GM21825 (cell line): Measurements from ENCODE around the gene SAA2.
"Not testable (repeated sequence)": the region's sequence is repeated elsewhere in the genome, so short reads cannot be mapped to it uniquely, and the experiment has no call there.

Experiments used
- ATAC-seq: cut with Tn5 transposase; IDR thresholded peaks from one replicate; pipeline ENCODE4 v1.9.1; 2021; ENCODE audit warnings: mild to moderate bottlenecking, moderate library complexity; ENCODE audit not compliant: unreplicated experiment

Gene SAA2

DNA sequence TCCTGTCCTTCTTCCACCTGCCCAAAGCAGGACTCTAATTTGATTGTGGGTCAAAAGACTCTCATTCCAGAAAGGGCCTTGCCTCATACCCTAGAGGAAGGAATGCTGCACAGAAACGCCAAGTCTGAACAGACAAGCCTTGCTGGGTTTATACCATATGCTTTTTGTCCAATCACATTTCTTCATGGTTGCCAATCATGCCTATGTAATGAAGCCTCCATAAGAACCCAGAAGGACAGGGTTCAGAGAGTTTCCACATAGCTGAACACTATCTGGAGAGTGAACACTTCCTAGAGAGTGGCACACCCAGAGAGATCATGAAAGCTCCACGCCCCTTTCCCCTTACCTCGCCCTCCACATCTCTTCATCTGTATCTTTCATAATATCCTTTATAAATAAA, 4.8 kb upstream of the SAA2 start:
- ATAC-seq, result no peak

DNA sequence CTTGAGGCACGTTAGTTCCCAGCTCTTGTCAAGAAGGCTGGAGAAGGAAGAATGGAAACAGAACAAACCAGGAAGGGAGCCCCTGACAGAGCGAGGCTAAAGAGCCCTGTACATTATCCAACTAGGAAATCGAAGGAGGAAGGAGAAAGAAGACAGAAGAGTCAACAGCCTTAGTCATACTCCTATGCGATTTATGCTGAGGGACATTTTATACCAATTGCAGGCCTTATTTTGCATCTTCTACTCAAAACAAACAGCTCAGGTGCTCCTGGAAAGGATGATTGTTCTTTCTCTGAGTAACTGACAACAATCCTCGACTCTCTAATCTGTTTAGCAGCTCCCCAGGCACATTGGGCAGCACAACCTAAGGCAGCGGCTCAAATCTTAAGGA, 1.3 kb downstream of the SAA2 start:
- ATAC-seq, result not testable (repeated sequence)

DNA sequence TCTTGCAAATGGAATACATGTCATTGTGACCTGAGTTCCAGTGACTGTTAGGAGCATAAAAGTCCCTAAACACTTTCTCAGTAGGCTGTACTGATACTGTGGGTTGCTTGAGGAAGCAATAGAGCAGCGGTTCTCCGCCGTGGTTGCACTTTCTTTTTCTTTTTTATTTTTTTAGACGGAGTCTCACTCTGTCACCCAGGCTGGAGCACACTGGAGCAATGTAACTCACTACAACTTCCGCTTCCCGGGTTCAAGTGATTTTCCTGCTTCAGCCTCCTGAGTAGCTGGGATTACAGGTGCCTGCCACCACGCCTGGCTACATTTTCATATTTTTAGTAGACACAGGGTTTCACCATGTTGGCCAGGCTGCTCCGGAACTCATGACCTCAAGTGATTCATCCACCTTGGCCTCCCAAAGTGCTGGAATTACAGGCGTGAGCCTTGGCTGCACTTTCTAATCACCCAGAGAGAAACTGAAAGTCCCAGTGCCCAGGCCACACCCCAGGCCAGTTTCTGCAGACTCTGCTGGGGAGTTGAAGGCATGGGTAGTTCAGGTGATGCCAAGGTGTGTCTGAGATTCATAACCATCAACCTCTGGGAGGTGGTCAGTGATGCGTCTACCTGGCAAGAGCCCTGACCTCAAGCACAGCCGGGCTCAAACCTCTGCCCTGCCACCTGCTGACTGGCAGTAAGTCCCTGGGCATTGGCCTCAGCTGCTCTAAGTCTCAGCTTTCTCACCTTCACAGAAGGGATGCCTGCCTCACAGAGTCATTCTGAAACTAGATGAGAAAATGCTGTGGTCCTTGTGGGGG, 1.9 kb downstream of the SAA2 start:
- ATAC-seq, result peak; percentile 69

DNA sequence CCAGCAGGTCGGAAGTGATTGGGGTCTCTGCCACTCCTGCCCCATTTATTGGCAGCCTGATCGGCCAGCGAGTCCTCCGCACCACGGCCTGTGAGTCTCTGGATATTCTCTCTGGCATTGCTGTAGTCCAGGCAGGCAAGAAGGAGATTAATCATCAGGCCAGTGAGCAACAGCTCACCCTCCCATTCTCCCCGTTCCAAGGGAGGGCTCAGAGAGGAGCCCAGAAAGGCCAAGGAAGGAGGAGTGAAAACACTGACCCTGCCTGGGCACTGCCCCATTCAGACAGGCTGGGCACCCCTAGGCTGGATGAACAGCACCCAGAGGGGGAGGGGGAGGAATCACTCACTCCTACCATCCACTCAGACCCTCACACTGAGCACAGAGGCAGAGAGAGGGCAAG, 3.1 kb downstream of the SAA2 start:
- no peak for ATAC-seq

DNA sequence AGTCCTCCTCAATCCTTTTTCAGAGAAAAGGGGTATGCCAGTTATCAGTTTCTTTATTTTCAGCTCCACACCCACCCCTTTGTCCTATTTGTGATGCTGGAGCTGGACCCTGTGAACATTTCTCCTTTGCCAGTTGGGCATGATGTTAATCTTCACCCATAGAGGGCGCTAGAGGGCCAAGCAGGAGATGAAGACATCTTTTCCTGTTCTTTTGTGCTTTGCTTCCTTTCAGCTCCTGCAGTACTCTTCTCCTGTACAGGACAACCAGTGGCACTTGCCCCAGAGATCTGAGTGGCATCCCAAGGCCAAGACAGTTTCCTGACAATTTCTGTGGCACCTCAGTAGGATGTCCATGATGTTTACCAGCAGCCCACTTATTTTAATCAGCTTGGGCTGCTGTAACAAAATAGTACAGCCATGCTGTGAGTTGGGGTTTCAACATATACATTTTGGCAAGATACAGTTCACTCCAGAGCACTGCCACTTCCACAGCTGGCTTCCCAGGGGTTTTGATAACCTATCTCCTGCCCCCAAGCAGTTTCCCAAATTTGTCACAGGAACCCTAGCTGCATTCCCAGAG, 4.6 kb downstream of the SAA2 start:
- no peak for ATAC-seq

DNA sequence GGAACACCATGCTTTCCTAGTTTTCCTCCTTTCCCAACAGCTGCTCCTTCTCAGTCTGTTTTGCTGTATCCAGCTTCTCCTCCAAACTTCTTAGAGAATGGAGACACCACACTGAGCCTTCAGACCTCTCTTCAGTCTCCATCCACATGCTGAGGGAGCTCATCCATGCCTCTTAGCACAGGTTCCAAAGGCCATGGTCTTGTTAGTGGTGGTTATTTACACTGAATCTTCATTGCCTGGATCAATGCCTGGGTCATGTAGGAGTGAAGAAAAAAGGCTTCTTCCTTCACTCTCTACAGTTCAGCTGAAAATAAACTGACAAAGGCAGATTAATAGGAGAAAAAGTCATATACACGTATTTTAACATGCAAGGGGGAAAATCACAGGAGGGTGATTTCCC, 8.8 kb downstream of the SAA2 start:
- ATAC-seq, result no peak

DNA sequence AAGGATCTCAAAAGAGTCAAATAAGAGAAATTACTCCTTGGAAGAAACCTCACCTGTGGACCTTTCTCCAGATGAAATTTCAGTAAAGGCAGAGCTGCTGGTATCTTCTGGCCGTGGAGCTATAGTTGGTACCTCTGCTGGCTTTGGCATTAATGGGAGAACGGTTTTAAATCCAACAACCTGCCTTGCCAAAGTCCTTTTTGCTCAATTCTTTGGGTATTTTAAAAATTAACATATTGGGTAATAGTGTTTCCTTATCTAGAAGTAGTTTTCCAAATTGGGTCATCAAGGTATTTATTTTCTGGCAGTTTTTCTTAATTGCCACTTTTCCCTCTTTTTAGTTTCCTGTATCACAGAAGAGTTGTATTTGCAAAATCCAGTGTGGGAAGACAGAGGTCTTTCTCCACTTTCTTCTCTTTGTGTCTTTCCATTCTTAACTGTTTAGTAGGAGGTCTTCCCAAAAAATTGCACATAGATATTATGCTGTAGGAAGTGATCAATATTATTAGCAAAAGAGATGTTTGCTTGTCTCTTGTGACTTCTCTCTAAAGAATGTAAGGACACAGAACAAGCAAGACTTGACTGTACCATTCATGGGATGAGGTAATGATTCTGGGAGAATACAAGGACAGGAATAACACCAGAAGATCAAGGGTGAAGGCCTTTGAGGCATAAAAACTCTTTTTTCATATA, 11.7 kb downstream of the SAA2 start, which contains the start of gene SAA4:
Gene SAA4 (minus strand): TSS at position 139 of the 693 bp plus-strand sequence. CDS start 876 bp downstream, outside the sequence.
- ATAC-seq, result no peak

DNA sequence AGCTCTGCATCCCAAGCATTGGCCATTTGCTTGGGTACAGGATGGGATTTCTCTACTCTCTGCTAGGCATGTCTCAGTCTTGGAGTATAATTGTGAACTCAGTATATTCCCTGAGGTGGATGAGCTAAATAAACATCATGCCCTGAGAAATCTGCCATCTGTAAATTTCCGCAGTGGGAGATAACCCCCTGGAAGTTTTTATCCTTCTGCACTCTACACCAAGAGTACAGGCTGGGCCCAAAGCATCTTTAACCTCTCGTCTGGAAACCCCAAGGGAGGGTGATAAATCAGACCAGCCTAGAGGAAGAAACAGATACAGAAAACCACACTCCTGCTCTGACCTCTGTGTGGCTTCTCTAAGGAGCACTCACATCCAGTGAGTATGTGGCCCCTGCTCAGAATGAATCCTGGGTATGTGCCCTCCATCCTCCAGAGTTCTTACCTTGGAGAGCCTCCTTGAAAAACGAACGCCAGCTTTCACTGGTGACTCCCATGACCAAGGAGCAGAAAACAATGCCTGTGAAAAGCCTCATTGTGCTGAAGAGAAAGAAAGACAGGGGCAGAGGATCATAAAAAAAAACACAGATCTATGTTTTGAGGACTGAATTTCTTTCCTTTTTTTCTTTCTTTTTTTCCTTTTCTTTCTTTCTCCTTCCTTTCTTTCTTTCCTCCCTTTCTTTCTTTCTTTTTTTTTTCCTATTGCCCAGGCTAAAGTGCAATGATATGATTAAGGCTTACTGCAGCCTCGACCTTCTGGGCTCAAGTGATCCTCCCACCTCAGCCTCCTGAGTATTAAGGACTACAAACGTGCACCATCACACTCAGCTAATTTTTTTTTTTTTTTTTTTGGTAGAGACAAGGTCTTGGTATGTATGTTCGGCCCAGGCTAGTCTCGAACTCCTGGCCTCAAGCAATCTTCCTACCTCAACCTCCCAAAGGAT, 12.8 kb downstream of the SAA2 start:
- ATAC-seq, result no peak

DNA sequence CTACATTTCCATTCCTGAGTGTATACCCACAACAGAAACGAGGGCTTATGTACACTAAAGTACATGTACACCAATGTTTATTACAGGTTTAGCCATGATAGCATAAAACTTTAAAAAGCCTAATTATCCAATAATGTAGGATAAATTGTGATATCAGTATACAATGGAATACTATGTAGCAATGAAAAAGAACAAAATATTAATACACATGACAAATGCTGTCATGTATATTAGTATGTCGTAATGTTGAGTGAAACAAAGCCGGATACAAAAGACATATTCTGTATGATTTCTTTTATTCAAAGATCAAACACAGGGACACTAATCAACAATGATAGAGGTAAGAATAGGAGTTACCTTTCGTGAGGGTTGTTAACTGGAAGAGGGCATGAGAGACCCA, 14.6 kb downstream of the SAA2 start:
- no peak for ATAC-seq

DNA sequence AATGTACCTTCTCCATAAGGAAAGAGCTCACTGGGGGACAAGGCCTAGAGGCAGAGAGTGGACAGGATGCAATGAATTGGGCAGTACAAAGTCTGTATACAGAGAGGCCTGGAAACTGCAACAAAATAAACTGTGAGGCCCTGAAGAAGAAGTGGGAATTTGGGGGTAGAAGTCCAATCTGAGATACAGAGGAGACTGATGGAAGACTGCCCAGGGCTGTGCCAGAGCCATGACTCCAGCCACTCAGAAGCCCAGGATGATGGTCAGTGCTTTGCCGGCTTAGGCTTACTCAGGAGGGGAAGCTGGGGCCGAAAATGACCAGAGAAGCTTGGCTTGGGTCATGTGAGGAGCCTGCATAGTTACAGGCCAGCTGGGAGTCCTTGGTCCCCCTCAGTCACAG, 17.6 kb downstream of the SAA2 start:
- no peak for ATAC-seq

DNA sequence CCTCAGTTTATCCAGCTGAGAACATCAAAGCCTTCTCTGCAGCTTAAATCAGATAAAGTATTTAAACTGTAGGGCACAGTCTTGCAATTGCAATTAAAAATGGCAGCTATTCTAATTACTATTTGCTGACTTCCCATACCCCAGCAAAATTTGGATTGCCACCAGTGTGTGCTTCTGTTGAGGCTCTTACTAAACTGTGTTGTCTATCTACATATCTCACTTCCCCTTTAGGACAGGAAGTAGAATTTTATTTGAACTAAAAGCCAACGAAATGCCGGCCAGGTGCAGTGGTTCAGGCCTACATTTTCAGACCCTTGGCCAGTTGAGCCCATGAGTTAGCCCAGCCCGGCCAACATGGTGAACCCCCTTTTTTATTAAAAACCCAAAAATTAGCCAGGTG, 19.0 kb downstream of the SAA2 start:
- ATAC-seq, result peak; percentile 92

DNA sequence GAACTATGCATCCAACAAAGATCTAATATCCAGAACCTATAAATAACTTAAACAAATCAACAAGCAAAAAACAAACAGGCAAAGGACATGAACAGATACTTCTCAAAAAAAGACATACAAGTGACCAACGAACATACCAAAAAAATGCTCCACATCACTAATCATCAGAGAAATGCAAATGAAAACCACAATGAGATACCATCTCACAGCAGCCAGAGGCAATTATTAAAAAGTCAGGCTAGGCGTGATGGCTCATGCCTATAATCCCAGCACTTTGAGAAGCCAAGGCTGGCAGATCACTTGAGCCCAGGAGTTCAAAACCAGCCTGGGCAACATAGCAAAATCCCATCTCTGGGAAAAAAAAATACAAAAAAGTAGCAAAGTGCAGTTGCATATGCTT, 22.6 kb downstream of the SAA2 start:
- no peak for ATAC-seq

DNA sequence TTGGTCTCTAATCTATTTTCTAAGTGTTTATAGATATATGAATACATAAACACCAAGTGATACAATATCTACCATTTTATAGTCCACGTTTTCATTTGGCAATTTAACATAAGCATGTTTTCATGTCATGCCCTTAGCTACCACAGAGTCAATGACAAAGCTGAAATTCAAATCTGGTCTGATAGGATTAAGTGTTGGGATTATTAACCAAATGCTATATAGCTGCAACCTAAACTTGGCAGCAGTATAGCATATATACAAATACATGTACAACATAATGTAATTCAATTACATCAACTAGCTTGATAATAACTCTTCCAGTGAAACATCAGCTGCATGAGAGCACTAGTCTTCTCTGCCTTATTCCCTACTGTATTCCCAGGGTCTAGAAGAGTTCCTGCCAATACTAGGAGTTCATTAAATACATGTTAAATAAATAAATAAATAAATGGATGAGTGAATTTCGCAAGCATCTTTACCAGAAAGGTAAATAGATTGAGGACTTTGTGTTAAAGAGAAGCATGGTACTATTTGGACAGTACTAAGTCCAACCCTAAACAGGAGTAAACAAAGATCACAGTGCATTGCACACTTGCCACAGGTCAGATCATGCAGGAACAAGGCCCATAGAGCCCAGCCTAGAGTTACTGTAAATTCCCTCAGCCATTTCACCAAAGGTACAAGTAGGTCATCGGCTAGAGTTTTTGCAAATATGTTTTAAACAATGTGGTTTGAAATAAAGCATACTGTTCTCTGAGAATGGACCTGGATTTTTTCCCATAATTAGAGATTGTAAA, 24.7 kb downstream of the SAA2 start:
- no peak for ATAC-seq

DNA sequence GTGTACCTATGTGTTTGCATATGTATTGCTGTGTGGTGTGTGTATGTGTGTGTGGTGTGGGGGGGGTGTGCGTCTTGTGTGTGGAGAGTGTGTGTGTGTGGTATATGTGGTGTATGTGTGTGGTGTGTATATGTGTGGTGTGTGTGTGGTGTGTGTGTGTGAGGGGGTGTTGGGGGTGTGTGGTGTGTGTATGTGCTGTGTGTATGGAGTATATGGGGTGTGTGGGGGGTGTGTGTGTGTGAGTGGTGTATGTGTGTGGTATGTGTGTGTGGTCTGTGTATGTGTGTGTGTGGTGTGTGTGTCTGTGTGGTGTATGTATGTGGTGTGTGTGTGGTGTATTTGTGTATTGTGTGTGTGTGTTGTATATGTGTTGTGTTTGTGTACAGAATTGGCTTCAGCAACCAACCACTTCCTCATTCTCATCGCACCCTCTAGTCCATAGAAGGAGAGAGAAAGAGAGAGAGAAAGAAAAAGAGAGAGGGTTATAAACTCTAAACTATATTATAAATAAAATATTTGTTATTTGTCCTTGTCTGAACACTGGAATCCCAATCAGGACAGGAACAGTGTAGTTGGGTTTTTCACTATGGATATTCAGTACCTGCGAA, 25.6 kb downstream of the SAA2 start:
- no peak for ATAC-seq

DNA sequence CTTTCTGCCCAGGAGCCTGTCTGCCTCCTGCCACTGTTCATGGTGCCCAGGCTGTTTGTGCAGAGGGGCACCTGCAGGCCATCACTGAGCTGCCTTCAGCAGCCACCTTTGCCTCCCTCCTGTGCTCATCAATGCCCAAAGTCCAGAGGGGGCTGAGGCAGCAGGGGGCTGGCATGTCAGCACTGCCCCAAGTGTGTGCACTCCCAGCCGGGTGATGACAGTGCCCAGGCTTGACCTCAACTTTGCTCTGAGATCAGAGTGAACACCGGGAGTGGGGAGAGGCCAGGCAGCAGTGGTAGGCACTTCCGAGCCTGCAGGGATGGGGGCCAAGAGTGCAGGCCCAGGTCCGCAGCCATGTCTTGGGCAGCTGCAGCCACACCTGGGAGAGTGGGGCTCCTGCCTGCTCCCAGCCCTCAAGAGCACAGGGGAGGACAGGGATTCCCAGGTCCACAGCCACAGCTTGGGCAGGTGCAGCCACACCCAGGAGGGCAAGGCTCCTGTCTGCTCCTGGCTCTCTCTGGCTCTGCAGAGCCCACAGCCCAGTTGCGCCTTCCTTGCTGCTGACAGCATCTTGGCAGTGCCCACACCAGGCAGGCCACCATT, 27.1 kb downstream of the SAA2 start:
- no peak for ATAC-seq

DNA sequence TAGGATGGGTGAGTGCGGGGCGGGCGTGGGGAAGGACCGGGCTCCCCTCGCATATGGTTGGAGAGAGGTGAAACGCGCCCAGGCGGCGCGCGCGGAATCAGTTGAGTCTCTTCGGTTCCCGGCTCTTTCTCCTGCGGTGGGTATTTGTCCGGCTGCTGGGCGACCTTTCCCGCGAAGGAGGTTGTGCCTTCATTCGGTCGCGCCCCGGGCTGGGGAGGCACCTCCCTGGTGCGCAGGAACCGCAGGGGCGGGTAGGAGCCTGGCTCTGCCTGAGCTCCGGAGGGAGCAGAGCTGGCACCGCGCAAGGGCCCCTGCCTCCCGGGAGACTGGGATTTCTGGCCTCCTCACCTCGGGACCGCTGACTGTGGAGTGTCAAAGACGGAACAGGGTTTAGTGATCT, 39.4 kb downstream of the SAA2 start:
- ATAC-seq, result no peak

DNA sequence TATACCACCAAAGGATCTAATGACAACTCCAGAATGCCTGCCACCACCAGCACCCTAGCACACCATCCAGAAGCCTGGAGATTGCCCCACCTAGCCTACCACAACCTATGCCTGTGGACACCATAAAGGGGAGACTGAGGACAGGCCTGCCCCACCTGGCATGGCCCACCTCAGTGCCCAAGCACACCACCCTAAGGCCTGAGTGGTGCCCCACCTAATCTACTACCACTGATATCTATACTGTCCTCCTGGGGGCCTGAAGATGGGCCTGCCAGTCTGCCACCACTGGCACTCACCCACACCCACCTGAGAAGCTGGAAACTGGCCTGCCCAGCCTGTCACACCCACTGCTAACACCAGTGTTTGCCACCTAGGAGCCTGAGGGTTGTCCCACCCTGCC, 43.7 kb downstream of the SAA2 start:
- ATAC-seq, result no peak

DNA sequence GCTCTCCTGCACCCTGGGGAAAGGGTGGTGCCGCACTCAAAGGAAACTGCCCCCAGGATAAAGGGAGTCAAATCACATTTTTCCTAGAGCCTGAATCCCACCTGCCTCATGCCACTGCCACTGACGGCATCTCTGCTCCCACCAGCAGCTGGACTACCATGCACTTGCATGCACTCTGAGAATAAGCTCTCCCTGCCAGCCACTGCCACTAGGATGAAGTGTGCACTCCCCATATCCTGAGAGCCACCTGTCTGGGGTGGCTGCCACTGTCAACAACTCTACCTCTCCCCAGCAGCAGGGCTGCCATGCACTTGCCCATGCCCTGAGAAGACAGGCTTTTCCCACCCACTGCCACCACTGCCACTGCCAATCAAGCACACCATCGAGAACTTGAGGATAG, 44.2 kb downstream of the SAA2 start:
- no peak for ATAC-seq

DNA sequence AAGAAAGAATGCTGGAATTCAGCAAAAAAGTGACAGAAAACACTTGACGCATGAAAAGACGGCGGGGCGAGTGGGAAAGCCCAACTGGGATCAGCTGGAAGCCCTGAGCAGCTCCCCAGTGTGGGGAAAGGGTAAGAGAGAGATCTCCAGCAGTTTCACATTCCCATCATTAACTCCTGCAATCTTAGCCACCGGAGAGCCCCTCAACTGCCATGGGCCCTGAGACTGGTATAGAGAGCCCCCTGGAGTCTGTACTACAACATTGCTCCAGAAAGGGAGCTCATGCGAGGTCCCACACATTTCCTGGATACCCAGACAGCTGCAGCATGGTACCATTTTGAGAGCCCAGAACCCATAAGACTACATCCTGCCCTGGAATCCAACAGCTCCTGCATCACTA, 44.7 kb downstream of the SAA2 start:
- ATAC-seq, result no peak
